PC-3 (cell line): ENCODE results near the gene TACC2. TPM values are rescaled to one million over a fixed set of nuclear protein-coding genes. Genes with fewer than 3 reads are reported as not detected.

ENCODE experiments used
- ATAC-seq: fragments of 200-7000 bp; cut with Tn5 transposase; 2 replicates; pipeline ENCODE4 v1.9.1; 2020; ENCODE audit warnings: mild to moderate bottlenecking, moderate library complexity
- BruUV-seq: library from RNA; stranded (reverse); fragments of 400-500 nt; replicated peaks from 2 replicates; lab custom pipeline; 2021; lab: Mats Ljungman, UMichigan
- CTCF ChIA-PET: fragments of 300-600 bp; sonication (Branson Sonifier 250); formaldehyde crosslinking; loops from one replicate; lab custom pipeline; 2022; ENCODE audit warnings: antibody characterized with exemption; lab: Charles Lee
- POLR2A ChIA-PET: fragments of 300-600 bp; sonication (Branson Sonifier 250); formaldehyde crosslinking; loops from one replicate; lab custom pipeline; 2022; ENCODE audit warnings: antibody characterized with exemption; ENCODE audit not compliant: unreplicated experiment; lab: Charles Lee
- DNase-seq: peaks from one replicate; pipeline ENCODE4 v3.0.0-alpha.2; 2015
- H2AFZ ChIP-seq: fragments of 300-600 bp; sonication (generic); 2 replicates; pipeline ENCODE4 v1.6.0; 2016; ENCODE audit warnings: antibody characterized with exemption, low read length
- H3F3A ChIP-seq: fragments of 300-600 bp; sonication (generic); one replicate; pipeline ENCODE4 v1.6.0; 2017; ENCODE audit warnings: antibody characterized with exemption, low read length, control low read depth, mild to moderate bottlenecking; ENCODE audit not compliant: unreplicated experiment
- H3K27ac ChIP-seq: fragments of 300-600 bp; sonication (generic); 2 replicates; pipeline ENCODE4 v1.5.1; 2016; ENCODE audit warnings: mild to moderate bottlenecking, low read length
- H3K27me3 ChIP-seq: fragments of 300-600 bp; sonication (generic); 2 replicates; pipeline ENCODE4 v1.6.1; 2016; ENCODE audit warnings: low read length, mixed read lengths
- H3K36me3 ChIP-seq: fragments of 300-600 bp; sonication (generic); 2 replicates; pipeline ENCODE4 v1.6.1; 2016; ENCODE audit warnings: low read depth, mixed run types, low read length, mixed read lengths
- H3K4me1 ChIP-seq: fragments of 300-600 bp; sonication (generic); 2 replicates; pipeline ENCODE4 v1.5.1; 2016; ENCODE audit warnings: low read length; ENCODE audit not compliant: insufficient read depth
- H3K4me2 ChIP-seq: fragments of 300-600 bp; sonication (generic); 2 replicates; pipeline ENCODE4 v1.6.0; 2016; ENCODE audit warnings: low read length
- H3K4me3 ChIP-seq: fragments of 300-600 bp; sonication (generic); 2 replicates; pipeline ENCODE4 v1.5.1; 2016; ENCODE audit warnings: mild to moderate bottlenecking, low read length, mixed read lengths
- H3K79me2 ChIP-seq: fragments of 300-600 bp; sonication (generic); 2 replicates; pipeline ENCODE4 v1.6.1; 2017; ENCODE audit warnings: low read length, mixed read lengths
- H3K9ac ChIP-seq: fragments of 300-600 bp; sonication (generic); 2 replicates; pipeline ENCODE4 v1.6.0; 2016; ENCODE audit warnings: mild to moderate bottlenecking, low read length
- H3K9me2 ChIP-seq: fragments of 300-600 bp; sonication (generic); replicated peaks from 2 replicates; pipeline ENCODE4 v1.6.1; 2016; ENCODE audit warnings: mixed run types, low read length, mixed read lengths
- H3K9me3 ChIP-seq: fragments of 300-600 bp; sonication (generic); 2 replicates; pipeline ENCODE4 v1.6.1; 2016; ENCODE audit warnings: low read length, mixed read lengths
- H4K20me1 ChIP-seq: fragments of 300-600 bp; sonication (generic); 2 replicates; pipeline ENCODE4 v1.6.1; 2016; ENCODE audit warnings: low read length, mixed read lengths
- EZH2 ChIP-seq: fragments of 300-600 bp; sonication (generic); IDR thresholded peaks from one replicate; pipeline ENCODE4 v1.6.1; 2017; ENCODE audit warnings: antibody characterized with exemption, mild to moderate bottlenecking, low read length; ENCODE audit not compliant: unreplicated experiment
- EZH2phosphoT487 ChIP-seq: fragments of 300-600 bp; sonication (generic); IDR thresholded peaks from 2 replicates; pipeline ENCODE4 v1.6.1; 2018; ENCODE audit warnings: mild to moderate bottlenecking, antibody characterized with exemption, low read length, borderline replicate concordance
- intact Hi-C: fragments of 100-400 bp; cut with micrococcal nuclease; formaldehyde crosslinking; loops from 2 replicates; pipeline ENCODE4 v1.9.0; 2023
- total RNA-seq: library from RNA; depleted of rRNA; stranded (reverse); fragments of >200 nt; gene quantifications from 2 replicates; pipeline ENCODE4 v1.2.3, GENCODE V29; 2014
- TF ChIP-seq, protein P1 (sequence below): fragments of 300-600 bp; sonication (generic); conservative IDR thresholded peaks from 2 replicates; pipeline ENCODE4 v1.5.1; 2017; ENCODE audit warnings: antibody characterized with exemption, low read depth, mild to moderate bottlenecking, low read length

Gene TACC2
- total RNA-seq, 1 experiment from 2014 or later, result 31.7 TPM

DNA sequence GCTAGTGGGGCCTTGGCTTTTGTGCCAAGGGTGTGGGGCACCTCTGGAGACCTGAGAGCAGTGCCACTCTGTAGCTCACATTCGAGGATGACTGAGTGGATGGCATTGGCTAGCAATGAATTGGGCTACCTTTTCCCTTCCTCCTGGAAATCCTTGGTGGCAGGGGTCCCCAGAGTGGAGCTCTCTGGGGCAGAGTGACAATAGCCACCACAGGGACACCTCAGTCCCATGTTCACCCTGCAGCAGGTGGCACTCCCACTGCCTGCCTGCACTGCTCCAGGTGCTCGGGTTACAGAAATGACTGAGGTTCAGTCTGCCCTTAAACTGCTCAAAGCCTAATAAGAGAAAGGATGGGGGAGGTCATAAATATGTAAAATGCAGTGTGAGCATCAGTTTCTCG lies 300.0 kb downstream of the TACC2 start:
- H3K9ac ChIP-seq, result no peak overlapping the region
- peaks cover 7% of the 10 kb centered on the region for H3K4me1 ChIP-seq
- CTCF ChIA-PET, result no interaction called here
- H3K36me3 ChIP-seq, result no peaks in the 10 kb centered on the region
- no peaks in the 10 kb centered on the region for H3K9me3 ChIP-seq
- H3F3A ChIP-seq, result no peaks in the 10 kb centered on the region
- no peak overlapping the region for H2AFZ ChIP-seq
- H3K27ac ChIP-seq, result no peak overlapping the region
- H3K27me3 ChIP-seq, result no peaks in the 10 kb centered on the region
- H3K9me2 ChIP-seq, result no peaks in the 10 kb centered on the region
- no TSS peak for BruUV-seq
- H4K20me1 ChIP-seq, result no peaks in the 10 kb centered on the region
- POLR2A ChIA-PET, result no interaction called here
- no peak for TF ChIP-seq EZH2
- intact Hi-C loops, result no loop called here
- DNase-seq (no peak), ATAC-seq (no peak)
- H3K4me3 ChIP-seq, result no peak overlapping the region
- H3K4me2 ChIP-seq, result no peak overlapping the region
- H3K79me2 ChIP-seq, result no peaks in the 10 kb centered on the region

- TF ChIP-seq, protein P1, sequence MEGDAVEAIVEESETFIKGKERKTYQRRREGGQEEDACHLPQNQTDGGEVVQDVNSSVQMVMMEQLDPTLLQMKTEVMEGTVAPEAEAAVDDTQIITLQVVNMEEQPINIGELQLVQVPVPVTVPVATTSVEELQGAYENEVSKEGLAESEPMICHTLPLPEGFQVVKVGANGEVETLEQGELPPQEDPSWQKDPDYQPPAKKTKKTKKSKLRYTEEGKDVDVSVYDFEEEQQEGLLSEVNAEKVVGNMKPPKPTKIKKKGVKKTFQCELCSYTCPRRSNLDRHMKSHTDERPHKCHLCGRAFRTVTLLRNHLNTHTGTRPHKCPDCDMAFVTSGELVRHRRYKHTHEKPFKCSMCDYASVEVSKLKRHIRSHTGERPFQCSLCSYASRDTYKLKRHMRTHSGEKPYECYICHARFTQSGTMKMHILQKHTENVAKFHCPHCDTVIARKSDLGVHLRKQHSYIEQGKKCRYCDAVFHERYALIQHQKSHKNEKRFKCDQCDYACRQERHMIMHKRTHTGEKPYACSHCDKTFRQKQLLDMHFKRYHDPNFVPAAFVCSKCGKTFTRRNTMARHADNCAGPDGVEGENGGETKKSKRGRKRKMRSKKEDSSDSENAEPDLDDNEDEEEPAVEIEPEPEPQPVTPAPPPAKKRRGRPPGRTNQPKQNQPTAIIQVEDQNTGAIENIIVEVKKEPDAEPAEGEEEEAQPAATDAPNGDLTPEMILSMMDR, result no peak
- TF ChIP-seq EZH2, result no peak
- no peak for TF ChIP-seq EZH2phosphoT487
- no peak overlapping the region for H3K4me3 ChIP-seq
- no peak overlapping the region for H3K9ac ChIP-seq
- H3F3A ChIP-seq, result no peaks in the 10 kb centered on the region
- no peak overlapping the region for H3K4me2 ChIP-seq
- ChIA-PET POLR2A (no interaction called here), CTCF (no interaction called here)
- H3K79me2 ChIP-seq, result no peaks in the 10 kb centered on the region
- DNase-seq (no peak), ATAC-seq (no peak)
- H3K9me3 ChIP-seq, result no peaks in the 10 kb centered on the region
- H3K9me2 ChIP-seq, result no peaks in the 10 kb centered on the region
- no peaks in the 10 kb centered on the region for H4K20me1 ChIP-seq
- no peaks in the 10 kb centered on the region for H3K27me3 ChIP-seq
- no peak overlapping the region for H2AFZ ChIP-seq
- H3K4me1 ChIP-seq, result peaks cover 21% of the 10 kb centered on the region
- BruUV-seq, result no TSS peak
- no peak overlapping the region for H3K27ac ChIP-seq
- no peaks in the 10 kb centered on the region for H3K36me3 ChIP-seq
- intact Hi-C loops, result loop anchor here (10.0 kb wide), 1 partner anchor 414 kb away; no protein-coding TSS in a partner anchor
Observed at GRCh38 chr10:122290334-122290733, 301.4 kb downstream of the TACC2 start.

GRCh38 chr10:122290833-122291532 lies 302.0 kb downstream of the TACC2 start:
- Histone ChIP-seq H3K9ac (no peak overlapping the region), H3K4me2 (no peak overlapping the region), H4K20me1 (no peaks in the 10 kb centered on the region), H3K36me3 (no peaks in the 10 kb centered on the region), H3K27ac (no peak overlapping the region), H3K4me1 (peaks cover 28% of the 10 kb centered on the region), H3K79me2 (no peaks in the 10 kb centered on the region), H3K9me3 (no peaks in the 10 kb centered on the region), H3K27me3 (no peaks in the 10 kb centered on the region), H3F3A (no peaks in the 10 kb centered on the region), H3K9me2 (no peaks in the 10 kb centered on the region), H3K4me3 (no peak overlapping the region), H2AFZ (no peak overlapping the region)
- ChIA-PET POLR2A (no interaction called here), CTCF (no interaction called here)
- ATAC-seq (no peak), DNase-seq (no peak)
- intact Hi-C loops, result loop anchor here (10.0 kb wide), 1 partner anchor 414 kb away; no protein-coding TSS in a partner anchor
- TF ChIP-seq, protein P1, result no peak
- TF ChIP-seq EZH2phosphoT487 (no peak), EZH2 (no peak)
- BruUV-seq, result no TSS peak
